Neural progenitor cell (in vitro differentiated cells): Measurements from ENCODE around the gene ASB4. TPM values are rescaled to one million over a fixed set of nuclear protein-coding genes. Genes with fewer than 3 reads are reported as not detected.

Source experiments
- DNase-seq: peaks from one replicate; pipeline ENCODE4 v3.0.0-alpha.2; 2016; ENCODE audit warnings: low spot score
- H2AFZ ChIP-seq: fragments of 200-600 bp; sonication (generic); replicated peaks from 2 replicates; pipeline ENCODE4 v1.6.1; 2016; ENCODE audit warnings: antibody characterized with exemption
- H3F3A ChIP-seq: fragments of 200-600 bp; sonication (generic); 2 replicates; pipeline ENCODE4 v1.6.1; 2016; ENCODE audit warnings: antibody characterized with exemption, low read depth
- H3K27ac ChIP-seq: fragments of 200-600 bp; sonication (generic); 2 replicates; pipeline ENCODE4 v1.5.1; 2016; ENCODE audit warnings: mild to moderate bottlenecking
- H3K27me3 ChIP-seq: fragments of 200-600 bp; sonication (generic); 2 replicates; pipeline ENCODE4 v1.6.1; 2016; ENCODE audit warnings: mild to moderate bottlenecking, moderate library complexity
- H3K36me3 ChIP-seq: fragments of 200-600 bp; sonication (generic); 2 replicates; pipeline ENCODE4 v1.5.1; 2016
- H3K4me1 ChIP-seq: fragments of 200-600 bp; sonication (generic); 2 replicates; pipeline ENCODE4 v1.6.1; 2016; ENCODE audit warnings: mixed run types
- H3K4me2 ChIP-seq: fragments of 200-600 bp; sonication (generic); 2 replicates; pipeline ENCODE4 v1.6.1; 2016
- H3K4me3 ChIP-seq: fragments of 200-600 bp; sonication (generic); 2 replicates; pipeline ENCODE4 v1.5.1; 2016
- H3K79me2 ChIP-seq: fragments of 200-600 bp; sonication (generic); 2 replicates; pipeline ENCODE4 v1.6.1; 2016; ENCODE audit warnings: low read depth
- H3K9ac ChIP-seq: fragments of 200-600 bp; sonication (generic); 2 replicates; pipeline ENCODE4 v1.6.1; 2016
- H3K9me3 ChIP-seq: fragments of 200-600 bp; sonication (generic); 2 replicates; pipeline ENCODE4 v1.5.1; 2016; ENCODE audit warnings: low read depth
- H4K20me1 ChIP-seq: fragments of 200-600 bp; sonication (generic); 2 replicates; pipeline ENCODE4 v1.6.1; 2016; ENCODE audit warnings: low read depth
- H3K27ac Mint-ChIP-seq: 3 replicates; pipeline ENCODE4 v1.8.0; 2021; ENCODE audit warnings: mixed read lengths
- H3K27me3 Mint-ChIP-seq: 2 replicates; pipeline ENCODE4 v1.8.0; 2022; ENCODE audit warnings: low read depth, mild to moderate bottlenecking, inconsistent platforms, moderate library complexity, mixed read lengths; ENCODE audit not compliant: insufficient read depth
- H3K36me3 Mint-ChIP-seq: 3 replicates; pipeline ENCODE4 v1.8.0; 2021; ENCODE audit warnings: mixed read lengths
- H3K4me1 Mint-ChIP-seq: 3 replicates; pipeline ENCODE4 v1.8.0; 2021; ENCODE audit warnings: mixed read lengths
- H3K4me3 Mint-ChIP-seq: 3 replicates; pipeline ENCODE4 v1.8.0; 2021; ENCODE audit warnings: mild to moderate bottlenecking, moderate library complexity, mixed read lengths
- H3K9me3 Mint-ChIP-seq: 3 replicates; pipeline ENCODE4 v1.8.0; 2020; ENCODE audit warnings: mixed read lengths
- CTCF ChIP-seq: fragments of 200-600 bp; sonication (generic); IDR thresholded peaks from 2 replicates; pipeline ENCODE4 v1.5.1; 2017; ENCODE audit warnings: antibody characterized with exemption, mild to moderate bottlenecking
- EZH2 ChIP-seq: fragments of 200-600 bp; sonication (generic); IDR thresholded peaks from 2 replicates; pipeline ENCODE4 v1.6.1; 2017; ENCODE audit warnings: antibody characterized with exemption, mild to moderate bottlenecking, moderate library complexity
- EZH2phosphoT487 ChIP-seq: fragments of 200-600 bp; sonication (generic); IDR thresholded peaks from 2 replicates; pipeline ENCODE4 v1.6.1; 2017; ENCODE audit warnings: antibody characterized with exemption
- total RNA-seq: library from RNA; depleted of rRNA; stranded (reverse); fragments of >200 nt; gene quantifications from 2 replicates; pipeline ENCODE4 v1.2.3, GENCODE V29; 2015; ENCODE audit warnings: low replicate concordance

Gene ASB4
- total RNA-seq, 1 donor from 2014 or later, result not detected

- Mint-ChIP-seq H3K36me3 (no peaks in the 10 kb centered on the region), H3K27ac (no peak overlapping the region), H3K27me3 (no peaks in the 10 kb centered on the region), H3K4me1 (peaks cover 16% of the 10 kb centered on the region), H3K4me3 (no peak overlapping the region), H3K9me3 (no peaks in the 10 kb centered on the region)
- H3K4me3 ChIP-seq, result no peak overlapping the region
- peaks cover 3% of the 10 kb centered on the region for H3K4me1 ChIP-seq
- H3K36me3 ChIP-seq, result no peaks in the 10 kb centered on the region
- no peak overlapping the region for H3K4me2 ChIP-seq
- no peaks in the 10 kb centered on the region for H3K79me2 ChIP-seq
- H3K27ac ChIP-seq, result no peak overlapping the region
- TF ChIP-seq EZH2phosphoT487 (no peak), CTCF (no peak), EZH2 (no peak)
- H3K9ac ChIP-seq, result no peak overlapping the region
- H3F3A ChIP-seq, result no peaks in the 10 kb centered on the region
- H3K27me3 ChIP-seq, result no peaks in the 10 kb centered on the region
- no peak for DNase-seq
- no peaks in the 10 kb centered on the region for H4K20me1 ChIP-seq
- H2AFZ ChIP-seq, result no peak overlapping the region
- H3K9me3 ChIP-seq, result no peaks in the 10 kb centered on the region
Measured at GRCh38 chr7:95545673-95546072, 59.9 kb downstream of the ASB4 start.

GRCh38 chr7:95546647-95547046 is 60.9 kb downstream of the ASB4 start:
- no peak overlapping the region for H3K4me3 ChIP-seq
- Mint-ChIP-seq H3K27me3 (no peaks in the 10 kb centered on the region), H3K4me3 (no peak overlapping the region), H3K9me3 (no peaks in the 10 kb centered on the region), H3K27ac (no peak overlapping the region), H3K36me3 (no peaks in the 10 kb centered on the region), H3K4me1 (peaks cover 17% of the 10 kb centered on the region)
- no peak overlapping the region for H3K9ac ChIP-seq
- no peaks in the 10 kb centered on the region for H3K9me3 ChIP-seq
- no peaks in the 10 kb centered on the region for H3K27me3 ChIP-seq
- no peak for TF ChIP-seq EZH2
- TF ChIP-seq CTCF, result no peak
- TF ChIP-seq EZH2phosphoT487, result no peak
- H3K4me1 ChIP-seq, result peaks cover 3% of the 10 kb centered on the region
- no peak overlapping the region for H2AFZ ChIP-seq
- H3K79me2 ChIP-seq, result no peaks in the 10 kb centered on the region
- H4K20me1 ChIP-seq, result no peaks in the 10 kb centered on the region
- no peak overlapping the region for H3K27ac ChIP-seq
- no peak overlapping the region for H3K4me2 ChIP-seq
- H3F3A ChIP-seq, result no peaks in the 10 kb centered on the region
- no peaks in the 10 kb centered on the region for H3K36me3 ChIP-seq
- DNase-seq, result no peak

- H3K27ac Mint-ChIP-seq, result no peak overlapping the region
- Histone ChIP-seq H3K36me3 (no peaks in the 10 kb centered on the region), H2AFZ (no peak overlapping the region), H3F3A (no peaks in the 10 kb centered on the region), H3K9ac (no peak overlapping the region), H3K4me1 (peaks cover 3% of the 10 kb centered on the region), H3K4me3 (no peak overlapping the region), H4K20me1 (no peaks in the 10 kb centered on the region), H3K4me2 (no peak overlapping the region), H3K27me3 (no peaks in the 10 kb centered on the region), H3K9me3 (no peaks in the 10 kb centered on the region), H3K79me2 (no peaks in the 10 kb centered on the region), H3K27ac (no peak overlapping the region)
- H3K4me3 Mint-ChIP-seq, result no peak overlapping the region
- no peak for DNase-seq
- no peaks in the 10 kb centered on the region for H3K27me3 Mint-ChIP-seq
- H3K4me1 Mint-ChIP-seq, result peaks cover 17% of the 10 kb centered on the region
- no peaks in the 10 kb centered on the region for H3K9me3 Mint-ChIP-seq
- no peaks in the 10 kb centered on the region for H3K36me3 Mint-ChIP-seq
- TF ChIP-seq EZH2, result no peak
- no peak for TF ChIP-seq CTCF
- TF ChIP-seq EZH2phosphoT487, result no peak
Measured at GRCh38 chr7:95547361-95548348, 61.9 kb downstream of the ASB4 start.
